OCI-LY3 (cell line): ENCODE measurements around the gene MYOD1.

ENCODE experiments used
- H2AFZ ChIP-seq: fragments of 200-600, 300-600 bp; shearing (Covaris generic); 2 replicates; pipeline ENCODE4 v1.6.0; 2014; ENCODE audit warnings: antibody characterized with exemption, low read depth, low read length
- H3K27ac ChIP-seq: fragments of 200-600, 300-600 bp; sonication (generic); 2 replicates; pipeline ENCODE4 v1.5.1; 2014; ENCODE audit warnings: mild to moderate bottlenecking, low read length, moderate library complexity, mixed read lengths
- H3K27me3 ChIP-seq: fragments of 200-600, 300-600 bp; sonication (generic); 2 replicates; pipeline ENCODE4 v1.6.1; 2014; ENCODE audit warnings: low read depth, low read length, mixed read lengths
- H3K36me3 ChIP-seq: fragments of 200-600, 300-600 bp; sonication (generic); replicated peaks from 2 replicates; pipeline ENCODE3; 2014; ENCODE audit warnings: low read depth, low read length, mixed read lengths
- H3K4me1 ChIP-seq: fragments of 300-600, 200-600 bp; sonication (generic); 2 replicates; pipeline ENCODE4 v1.6.1; 2014; ENCODE audit warnings: low read length, mixed read lengths
- H3K4me2 ChIP-seq: fragments of 200-600, 300-600 bp; sonication (generic); 2 replicates; pipeline ENCODE4 v1.6.1; 2014; ENCODE audit warnings: low read length, mixed read lengths
- H3K4me3 ChIP-seq: fragments of 300-600, 200-600 bp; sonication (generic); 2 replicates; pipeline ENCODE4 v1.5.1; 2014; ENCODE audit warnings: antibody characterized with exemption, mild to moderate bottlenecking, low read length, moderate library complexity
- H3K79me2 ChIP-seq: fragments of 300-600, 200-600 bp; shearing (Covaris generic); 2 replicates; pipeline ENCODE4 v1.6.1; 2014; ENCODE audit warnings: mild to moderate bottlenecking, low read length, mixed read lengths
- H3K9ac ChIP-seq: fragments of 300-600, 200-600 bp; shearing (Covaris generic); 2 replicates; pipeline ENCODE4 v1.6.0; 2014; ENCODE audit warnings: mild to moderate bottlenecking, low read length, moderate library complexity
- H3K9me3 ChIP-seq: fragments of 200-600, 300-600 bp; shearing (Covaris generic); 2 replicates; pipeline ENCODE4 v1.6.1; 2014; ENCODE audit warnings: low read length, mixed read lengths; ENCODE audit not compliant: insufficient read depth
- H4K20me1 ChIP-seq: fragments of 200-600, 300-600 bp; sonication (generic); 2 replicates; pipeline ENCODE4 v1.6.1; 2016; ENCODE audit warnings: low read length, mixed read lengths; ENCODE audit not compliant: insufficient read depth
- EZH2phosphoT487 ChIP-seq: fragments of 200-600 bp; shearing (Covaris generic); IDR thresholded peaks from 2 replicates; pipeline ENCODE4 v1.6.1; 2018; ENCODE audit warnings: antibody characterized with exemption, mixed run types, low read depth
- TF ChIP-seq, protein P1 (sequence below): fragments of 200-600, 300-600 bp; sonication (generic); IDR thresholded peaks from 2 replicates; pipeline ENCODE4 v1.5.1; 2014; ENCODE audit warnings: antibody characterized with exemption, low read length, low read depth

MYOD1 gene

DNA sequence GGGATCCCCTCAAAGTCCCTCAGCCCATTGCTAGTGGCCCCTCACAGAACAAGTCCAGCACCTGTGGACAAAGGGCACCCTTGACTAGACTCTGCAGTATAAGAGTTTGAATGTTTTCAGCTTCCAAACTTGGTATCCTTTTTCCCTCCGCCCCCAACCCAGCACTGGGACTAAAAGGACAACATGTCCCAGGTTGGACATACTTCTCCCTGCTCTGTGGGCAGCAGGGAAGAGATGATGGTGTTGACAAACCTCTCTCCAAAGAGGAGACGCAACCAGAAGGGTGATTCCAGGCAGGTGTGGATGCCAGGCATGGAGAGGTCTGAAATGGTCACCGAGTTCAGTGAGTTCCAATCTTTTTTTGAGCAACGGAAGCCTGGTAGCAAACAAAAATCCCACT lies 4.5 kb upstream of the MYOD1 start:
- H3K4me3 ChIP-seq, result no peak overlapping the region
- H3K4me2 ChIP-seq, result no peak overlapping the region
- H2AFZ ChIP-seq, result no peak overlapping the region
- H3K4me1 ChIP-seq, result no peaks in the 10 kb centered on the region
- H3K27ac ChIP-seq, result no peak overlapping the region
- H3K36me3 ChIP-seq, result no peaks in the 10 kb centered on the region
- peaks cover 39% of the 10 kb centered on the region for H3K27me3 ChIP-seq
- TF ChIP-seq EZH2phosphoT487, result no peak
- TF ChIP-seq, protein P1, sequence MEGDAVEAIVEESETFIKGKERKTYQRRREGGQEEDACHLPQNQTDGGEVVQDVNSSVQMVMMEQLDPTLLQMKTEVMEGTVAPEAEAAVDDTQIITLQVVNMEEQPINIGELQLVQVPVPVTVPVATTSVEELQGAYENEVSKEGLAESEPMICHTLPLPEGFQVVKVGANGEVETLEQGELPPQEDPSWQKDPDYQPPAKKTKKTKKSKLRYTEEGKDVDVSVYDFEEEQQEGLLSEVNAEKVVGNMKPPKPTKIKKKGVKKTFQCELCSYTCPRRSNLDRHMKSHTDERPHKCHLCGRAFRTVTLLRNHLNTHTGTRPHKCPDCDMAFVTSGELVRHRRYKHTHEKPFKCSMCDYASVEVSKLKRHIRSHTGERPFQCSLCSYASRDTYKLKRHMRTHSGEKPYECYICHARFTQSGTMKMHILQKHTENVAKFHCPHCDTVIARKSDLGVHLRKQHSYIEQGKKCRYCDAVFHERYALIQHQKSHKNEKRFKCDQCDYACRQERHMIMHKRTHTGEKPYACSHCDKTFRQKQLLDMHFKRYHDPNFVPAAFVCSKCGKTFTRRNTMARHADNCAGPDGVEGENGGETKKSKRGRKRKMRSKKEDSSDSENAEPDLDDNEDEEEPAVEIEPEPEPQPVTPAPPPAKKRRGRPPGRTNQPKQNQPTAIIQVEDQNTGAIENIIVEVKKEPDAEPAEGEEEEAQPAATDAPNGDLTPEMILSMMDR, result no peak
- no peaks in the 10 kb centered on the region for H4K20me1 ChIP-seq
- no peak overlapping the region for H3K9ac ChIP-seq
- H3K79me2 ChIP-seq, result no peaks in the 10 kb centered on the region
- H3K9me3 ChIP-seq, result no peaks in the 10 kb centered on the region

DNA sequence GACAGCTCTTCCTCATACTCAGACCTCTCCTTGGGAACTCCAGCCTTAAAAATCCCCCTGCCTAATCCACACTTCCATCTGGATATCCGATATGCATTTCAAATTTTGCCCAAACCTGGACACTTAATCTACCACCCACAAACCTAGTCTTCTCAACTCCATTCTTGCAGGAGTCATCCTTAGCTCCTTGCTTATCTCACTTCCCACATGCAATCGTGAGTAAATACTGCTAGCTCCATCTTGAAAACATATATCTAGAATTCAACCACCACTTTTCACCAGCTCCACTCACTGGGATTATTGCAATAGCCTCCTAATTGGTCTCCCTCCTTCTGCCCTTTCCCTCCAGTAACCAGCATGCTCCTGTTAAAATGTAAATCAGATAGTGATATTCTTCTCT lies 2.6 kb upstream of the MYOD1 start:
- H3K79me2 ChIP-seq, result no peaks in the 10 kb centered on the region
- TF ChIP-seq EZH2phosphoT487, result no peak
- TF ChIP-seq, protein P1, result no peak
- no peak overlapping the region for H3K4me3 ChIP-seq
- H3K4me2 ChIP-seq, result no peak overlapping the region
- no peak overlapping the region for H2AFZ ChIP-seq
- H3K9me3 ChIP-seq, result no peaks in the 10 kb centered on the region
- H3K36me3 ChIP-seq, result no peaks in the 10 kb centered on the region
- H4K20me1 ChIP-seq, result no peaks in the 10 kb centered on the region
- H3K27ac ChIP-seq, result no peak overlapping the region
- peaks cover 32% of the 10 kb centered on the region for H3K27me3 ChIP-seq
- H3K4me1 ChIP-seq, result no peaks in the 10 kb centered on the region
- H3K9ac ChIP-seq, result no peak overlapping the region

DNA sequence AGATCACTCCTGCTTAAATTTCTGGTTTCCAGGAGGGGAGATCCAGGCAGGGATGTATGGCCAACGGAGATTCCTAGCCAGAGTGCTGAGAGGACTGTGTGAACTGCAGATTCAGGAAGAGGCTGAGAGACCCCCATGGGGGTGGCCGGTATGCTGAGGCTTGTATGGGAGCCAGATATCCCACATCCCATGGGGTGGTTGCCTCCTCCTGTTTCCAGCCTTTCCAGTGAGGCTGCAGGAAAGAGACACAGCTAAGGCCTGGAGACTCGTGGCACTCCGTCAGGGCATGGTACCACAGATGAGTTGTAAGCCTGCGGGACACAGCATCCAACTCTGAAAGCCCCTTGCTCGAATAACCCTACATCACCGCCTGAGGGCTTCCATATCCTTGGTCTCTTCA lies 1.4 kb upstream of the MYOD1 start:
- H3K4me3 ChIP-seq, result no peak overlapping the region
- no peaks in the 10 kb centered on the region for H3K79me2 ChIP-seq
- TF ChIP-seq, protein P1, result no peak
- no peak for TF ChIP-seq EZH2phosphoT487
- no peak overlapping the region for H3K9ac ChIP-seq
- H3K4me1 ChIP-seq, result no peaks in the 10 kb centered on the region
- H3K27me3 ChIP-seq, result peaks cover 24% of the 10 kb centered on the region
- no peaks in the 10 kb centered on the region for H3K9me3 ChIP-seq
- no peak overlapping the region for H3K27ac ChIP-seq
- H2AFZ ChIP-seq, result no peak overlapping the region
- no peaks in the 10 kb centered on the region for H3K36me3 ChIP-seq
- no peak overlapping the region for H3K4me2 ChIP-seq
- no peaks in the 10 kb centered on the region for H4K20me1 ChIP-seq

DNA sequence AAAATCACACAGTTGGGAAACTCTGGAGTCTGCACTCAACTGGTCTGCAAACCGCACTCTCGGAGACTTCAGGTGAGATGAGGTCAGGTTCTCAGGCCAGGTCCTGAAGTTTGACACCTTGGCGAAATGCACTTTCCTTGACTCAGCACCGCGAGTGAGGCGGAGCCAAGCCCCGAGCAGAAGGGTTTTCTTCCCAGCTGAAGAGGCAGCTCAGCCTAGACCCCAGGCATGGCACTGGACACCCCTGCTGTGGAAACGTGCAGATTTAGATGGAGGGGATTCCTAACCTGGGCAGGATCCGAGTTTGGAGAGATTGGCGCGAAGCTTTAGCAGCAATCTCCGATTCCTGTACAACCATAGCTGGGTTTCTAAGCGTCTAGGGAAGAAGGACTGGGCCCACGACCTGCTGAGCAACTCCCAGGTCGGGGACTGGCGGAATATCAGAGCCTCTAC lies 835 bp upstream of the MYOD1 start:
- Histone ChIP-seq H3K4me1 (no peaks in the 10 kb centered on the region), H3K27ac (no peak overlapping the region), H2AFZ (no peak overlapping the region), H3K4me3 (no peak overlapping the region), H3K9me3 (no peaks in the 10 kb centered on the region), H3K79me2 (no peaks in the 10 kb centered on the region), H3K36me3 (no peaks in the 10 kb centered on the region), H3K4me2 (no peak overlapping the region), H3K9ac (no peak overlapping the region), H4K20me1 (no peaks in the 10 kb centered on the region), H3K27me3 (peaks cover 25% of the 10 kb centered on the region)
- TF ChIP-seq EZH2phosphoT487, result no peak
- TF ChIP-seq, protein P1, result no peak
